ENCODE measurements around the gene PTCD1. TPM values are rescaled to one million over a fixed set of nuclear protein-coding genes. Genes with fewer than 3 reads are reported as not detected.

The PTCD1 gene
- total RNA-seq, 1 experiment from 2014 or later, result 11.8 TPM

DNA sequence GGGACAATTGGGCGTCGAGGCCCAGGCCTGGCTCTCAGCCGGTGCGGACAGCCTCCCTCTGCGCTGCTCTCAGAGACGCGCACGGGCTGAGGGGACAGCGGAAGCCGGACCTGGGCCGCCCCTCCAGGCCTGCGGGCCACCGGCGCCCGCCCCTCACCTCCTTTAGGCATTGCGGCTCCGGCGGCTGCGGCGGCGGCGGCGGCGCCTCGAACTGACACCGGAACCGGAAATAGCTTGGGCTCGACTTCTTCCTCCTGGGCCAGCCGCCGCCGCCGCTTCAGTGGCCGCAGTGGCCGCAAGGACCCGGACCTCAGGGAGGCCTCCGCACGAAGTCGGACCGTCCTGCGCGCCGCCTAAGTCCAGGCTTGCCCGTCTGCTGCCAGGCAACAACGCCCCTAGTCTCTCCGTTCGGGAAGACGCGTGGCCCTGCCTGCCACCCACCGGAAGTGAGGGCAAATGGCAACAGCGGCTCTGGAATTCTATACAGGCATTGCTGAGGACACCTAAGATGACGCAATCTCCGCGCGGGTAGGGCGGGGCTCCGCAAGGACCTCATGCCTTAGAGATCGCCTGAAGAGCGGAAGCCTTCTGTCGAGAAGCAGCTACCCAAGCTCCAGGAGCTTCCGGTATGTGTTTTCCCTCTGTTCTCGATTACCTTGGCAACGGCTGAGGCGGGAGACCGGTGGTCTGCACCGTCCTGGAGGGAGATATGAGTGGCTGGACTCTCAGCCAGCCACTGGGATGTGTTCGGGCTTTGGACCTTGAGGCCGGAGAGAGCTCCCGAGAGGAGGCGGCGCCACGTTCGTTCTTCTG is 30.0 kb downstream of the PTCD1 start, which contains the start of the genes BUD31 and PDAP1:
BUD31 (plus strand) TSS at position 591 of the 813 bp plus-strand sequence. CDS start 2,124 bp downstream, outside the sequence.
PDAP1 (minus strand) TSS at position 219 of the 813 bp plus-strand sequence; CDS start at position 170, 49 bp downstream.
- CTCF ChIA-PET, result interaction anchor here (0.6 to 0.7 kb wide), 2 partner anchors 80 to 514 kb away, joined by 3 to 8 read pairs; no protein-coding TSS in a partner anchor

GRCh38 chr7:99407872-99408378 is 30.7 kb downstream of the PTCD1 start:
- H3K4me3 ChIP-seq (ENCODE audit: low read depth, low read length, poor library complexity, severe bottlenecking), result peak overlapping the region; percentile 97
- CTCF ChIA-PET, result interaction anchor here (0.6 to 0.7 kb wide), 2 partner anchors 81 to 514 kb away, joined by 3 to 8 read pairs; no protein-coding TSS in a partner anchor
- no peaks in the 10 kb centered on the region for H3K9me3 ChIP-seq (ENCODE audit: low read depth, low read length, poor library complexity, severe bottlenecking)
- no peaks in the 10 kb centered on the region for H3K27me3 ChIP-seq (replicated peaks; ENCODE audit: insufficient read depth, low read depth, low read length, poor library complexity)
- no peak for TF ChIP-seq EZH2 (IDR thresholded peaks at IDR 0.05; ENCODE audit: borderline replicate concordance, low read depth, low read length, poor library complexity, severe bottlenecking)
- TF ChIP-seq, protein P1, sequence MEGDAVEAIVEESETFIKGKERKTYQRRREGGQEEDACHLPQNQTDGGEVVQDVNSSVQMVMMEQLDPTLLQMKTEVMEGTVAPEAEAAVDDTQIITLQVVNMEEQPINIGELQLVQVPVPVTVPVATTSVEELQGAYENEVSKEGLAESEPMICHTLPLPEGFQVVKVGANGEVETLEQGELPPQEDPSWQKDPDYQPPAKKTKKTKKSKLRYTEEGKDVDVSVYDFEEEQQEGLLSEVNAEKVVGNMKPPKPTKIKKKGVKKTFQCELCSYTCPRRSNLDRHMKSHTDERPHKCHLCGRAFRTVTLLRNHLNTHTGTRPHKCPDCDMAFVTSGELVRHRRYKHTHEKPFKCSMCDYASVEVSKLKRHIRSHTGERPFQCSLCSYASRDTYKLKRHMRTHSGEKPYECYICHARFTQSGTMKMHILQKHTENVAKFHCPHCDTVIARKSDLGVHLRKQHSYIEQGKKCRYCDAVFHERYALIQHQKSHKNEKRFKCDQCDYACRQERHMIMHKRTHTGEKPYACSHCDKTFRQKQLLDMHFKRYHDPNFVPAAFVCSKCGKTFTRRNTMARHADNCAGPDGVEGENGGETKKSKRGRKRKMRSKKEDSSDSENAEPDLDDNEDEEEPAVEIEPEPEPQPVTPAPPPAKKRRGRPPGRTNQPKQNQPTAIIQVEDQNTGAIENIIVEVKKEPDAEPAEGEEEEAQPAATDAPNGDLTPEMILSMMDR (conservative IDR thresholded peaks at IDR 0.05; ENCODE audit: low read depth, low read length), result no peak
- H3K4me1 ChIP-seq (ENCODE audit: insufficient read depth, low read length, poor library complexity, severe bottlenecking), result peaks cover 22% of the 10 kb centered on the region
- DNase-seq (ENCODE audit: low spot score), result peak; percentile 37
- H3K27ac ChIP-seq (ENCODE audit: low read depth, low read length, poor library complexity, severe bottlenecking), result peak overlapping the region; percentile 99
- peaks cover 47% of the 10 kb centered on the region for H3K36me3 ChIP-seq (ENCODE audit: insufficient read depth, low read length, poor library complexity, severe bottlenecking)
- intact Hi-C loops (cut with micrococcal nuclease; ENCODE audit: unreplicated experiment), result no loop called here
- POLR2A ChIA-PET (ENCODE audit: low non-redundant PET), result interaction anchor here (0.6 kb wide), 1 partner anchor 321 kb away, joined by 4 read pairs; no protein-coding TSS in a partner anchor
- BruUV-seq (replicated peaks), result no TSS peak

More for the DNA sequence above, 30.0 kb downstream of the PTCD1 start, which contains the start of the genes BUD31 and PDAP1:
- intact Hi-C loops (cut with micrococcal nuclease; ENCODE audit: unreplicated experiment), result no loop called here
- H3K4me1 ChIP-seq (ENCODE audit: insufficient read depth, low read length, poor library complexity, severe bottlenecking), result peaks cover 22% of the 10 kb centered on the region
- POLR2A ChIA-PET (ENCODE audit: low non-redundant PET), result interaction anchor here (0.6 to 0.8 kb wide), 2 partner anchors 14 to 150 kb away, joined by 3 read pairs; partner anchors contain the start of gene ZNF655
- DNase-seq (ENCODE audit: low spot score), result peak; percentile 94
- H3K27ac ChIP-seq (ENCODE audit: low read depth, low read length, poor library complexity, severe bottlenecking), result peak within 1 kb of the TSS; percentile 99
- BruUV-seq (replicated peaks), result no TSS peak
- H3K4me3 ChIP-seq (ENCODE audit: low read depth, low read length, poor library complexity, severe bottlenecking), result peak within 1 kb of the TSS; percentile 97
- H3K9me3 ChIP-seq (ENCODE audit: low read depth, low read length, poor library complexity, severe bottlenecking), result no peaks in the 10 kb centered on the region
- TF ChIP-seq EZH2 (IDR thresholded peaks at IDR 0.05; ENCODE audit: borderline replicate concordance, low read depth, low read length, poor library complexity, severe bottlenecking), result no peak
- TF ChIP-seq, protein P1 (conservative IDR thresholded peaks at IDR 0.05; ENCODE audit: low read depth, low read length), result no peak
- H3K27me3 ChIP-seq (replicated peaks; ENCODE audit: insufficient read depth, low read depth, low read length, poor library complexity), result no peaks in the 10 kb centered on the region
- peaks cover 47% of the 10 kb centered on the region for H3K36me3 ChIP-seq (ENCODE audit: insufficient read depth, low read length, poor library complexity, severe bottlenecking)

- no TSS peak for BruUV-seq (replicated peaks)
- no peak for TF ChIP-seq EZH2 (IDR thresholded peaks at IDR 0.05; ENCODE audit: borderline replicate concordance, low read depth, low read length, poor library complexity, severe bottlenecking)
- TF ChIP-seq, protein P1 (conservative IDR thresholded peaks at IDR 0.05; ENCODE audit: low read depth, low read length), result no peak
- peak overlapping the region; percentile 99 for H3K27ac ChIP-seq (ENCODE audit: low read depth, low read length, poor library complexity, severe bottlenecking)
- DNase-seq (ENCODE audit: low spot score), result no peak
- peaks cover 22% of the 10 kb centered on the region for H3K4me1 ChIP-seq (ENCODE audit: insufficient read depth, low read length, poor library complexity, severe bottlenecking)
- peaks cover 47% of the 10 kb centered on the region for H3K36me3 ChIP-seq (ENCODE audit: insufficient read depth, low read length, poor library complexity, severe bottlenecking)
- no peaks in the 10 kb centered on the region for H3K27me3 ChIP-seq (replicated peaks; ENCODE audit: insufficient read depth, low read depth, low read length, poor library complexity)
- ChIA-PET POLR2A (ENCODE audit: low non-redundant PET) (no interaction called here), CTCF (no interaction called here)
- H3K9me3 ChIP-seq (ENCODE audit: low read depth, low read length, poor library complexity, severe bottlenecking), result no peaks in the 10 kb centered on the region
- peak overlapping the region; percentile 97 for H3K4me3 ChIP-seq (ENCODE audit: low read depth, low read length, poor library complexity, severe bottlenecking)
- intact Hi-C loops (cut with micrococcal nuclease; ENCODE audit: unreplicated experiment), result no loop called here
Observed at GRCh38 chr7:99406557-99406956, 32.0 kb downstream of the PTCD1 start.

All from A673 (cell line).